GM12878 (cell line): ENCODE data around the gene LHFPL2. TPM values are rescaled to one million over a fixed set of nuclear protein-coding genes. Genes with fewer than 3 reads are reported as not detected.

Source experiments
- ATAC-seq: fragments of 200-7000 bp; cut with Tn5 transposase; 3 replicates; pipeline ENCODE4 v1.9.1; 2020; ENCODE audit warnings: mild to moderate bottlenecking, moderate library complexity
- BruUV-seq: library from RNA; stranded (reverse); fragments of 400-500 nt; replicated peaks from 2 replicates; lab custom pipeline; 2021; lab: Mats Ljungman, UMichigan
- CTCF ChIA-PET: fragments of 300-600 bp; sonication (Branson Sonifier 250); formaldehyde crosslinking; extraction: SDS; loops from one replicate; lab custom pipeline; 2021; ENCODE audit warnings: inconsistent platforms; lab: Yijun Ruan, JAX
- POLR2A ChIA-PET: fragments of 350-600 bp; formaldehyde crosslinking; extraction: SDS; loops from one replicate; lab custom pipeline; 2021; ENCODE audit warnings: inconsistent platforms; lab: Charles Lee
- RAD21 ChIA-PET: fragments of 300-600 bp; sonication (Branson Sonifier 250); formaldehyde crosslinking; loops from one replicate; lab custom pipeline; 2023; ENCODE audit warnings: antibody characterized with exemption; ENCODE audit not compliant: unreplicated experiment; lab: Charles Lee
- SMC1A ChIA-PET: fragments of 300-600 bp; sonication (Branson Sonifier 250); formaldehyde crosslinking; loops from one replicate; lab custom pipeline; 2023; ENCODE audit not compliant: unreplicated experiment, uncharacterized antibody; lab: Charles Lee
- DNase-seq: peaks from one replicate; pipeline ENCODE4 v3.0.0-alpha.2; 2011; ENCODE audit warnings: low read depth, low spot score
- FAIRE-seq: peaks from 3 replicates; lab custom pipeline; 2011; peaks lifted over from hg19 to GRCh38; lab: Jason Lieb, UNC
- H2AFZ ChIP-seq: 2 replicates; pipeline ENCODE4 v1.6.0; 2011; ENCODE audit warnings: low read depth, low read length, control low read depth; ENCODE audit not compliant: control insufficient read depth
- H3K27ac ChIP-seq: 2 replicates; pipeline ENCODE4 v1.5.1; 2011; ENCODE audit warnings: control low read depth; ENCODE audit not compliant: control insufficient read depth, insufficient read depth
- H3K27me3 ChIP-seq, 2 experiments: replicated peaks in 1 of 2; 2 replicates each; pipeline versions ENCODE4 v1.6.0 to v1.6.1; 2011; ENCODE audit warnings: low read length in 1 of 2; ENCODE audit not compliant: control insufficient read depth in 2 of 2, insufficient read depth in 2 of 2
- H3K36me3 ChIP-seq, 2 experiments: 2 replicates each; pipeline ENCODE4 v1.5.1; 2011; ENCODE audit warnings: low read length in 1 of 2; ENCODE audit not compliant: control insufficient read depth in 2 of 2, insufficient read depth in 2 of 2
- H3K4me1 ChIP-seq: 2 replicates; pipeline ENCODE4 v1.6.1; 2011; ENCODE audit warnings: mild to moderate bottlenecking, low read length, moderate library complexity, mixed read lengths; ENCODE audit not compliant: control insufficient read depth, insufficient read depth
- H3K4me2 ChIP-seq: 2 replicates; pipeline ENCODE4 v1.6.0; 2011; ENCODE audit warnings: control low read depth; ENCODE audit not compliant: control insufficient read depth, insufficient read depth
- H3K4me3 ChIP-seq: fragments of 200-600 bp; sonication (generic); 2 replicates; pipeline ENCODE4 v1.5.1; 2016
- H3K79me2 ChIP-seq: 2 replicates; pipeline ENCODE4 v1.6.0; 2011; ENCODE audit warnings: low read length; ENCODE audit not compliant: control insufficient read depth, insufficient read depth
- H3K9ac ChIP-seq: 2 replicates; pipeline ENCODE4 v1.8.0; 2011; ENCODE audit warnings: low read length, control low read depth, mixed read lengths; ENCODE audit not compliant: control insufficient read depth, insufficient read depth
- H3K9me3 ChIP-seq: replicated peaks from 3 replicates; pipeline ENCODE4 v1.5.1; 2011; ENCODE audit warnings: mild to moderate bottlenecking, low read length; ENCODE audit not compliant: control insufficient read depth, insufficient read depth
- H4K20me1 ChIP-seq: 2 replicates; pipeline ENCODE4 v1.6.0; 2011; ENCODE audit not compliant: control insufficient read depth, insufficient read depth
- JUND ChIP-seq: IDR thresholded peaks from 2 replicates; pipeline ENCODE4 v1.6.1; 2012; ENCODE audit warnings: low read depth, mild to moderate bottlenecking, low read length, improper control_type of control experiment, moderate library complexity
- RAD21 ChIP-seq: IDR thresholded peaks from 2 replicates; pipeline ENCODE4 v1.6.1; 2011; ENCODE audit warnings: mild to moderate bottlenecking, low read depth, low read length, moderate library complexity; ENCODE audit not compliant: insufficient read depth
- SMC3 ChIP-seq: IDR thresholded peaks from 2 replicates; pipeline ENCODE4 v1.6.1; 2011; ENCODE audit warnings: low read length, improper control_type of control experiment, borderline replicate concordance
- WGBS: methylation state at CpG from one replicate; pipeline ENCODE4 v1.1.6; 2016; ENCODE audit warnings: low lambda C conversion rate; ENCODE audit not compliant: insufficient replicate concordance, insufficient coverage; ENCODE audit errors: missing lambda C conversion rate; 5-methylcytosine and 5-hydroxymethylcytosine counted together
- in situ Hi-C: fragments of 300-500 bp; cut with MboI; formaldehyde crosslinking; loops from 9 replicates; pipeline ENCODE4 v1.14.3; 2018; ENCODE audit warnings: mixed read lengths
- intact Hi-C: fragments of 100-400 bp; cut with micrococcal nuclease; formaldehyde crosslinking; loops from one replicate; pipeline ENCODE4 v1.14.2; 2022; ENCODE audit not compliant: unreplicated experiment
- polyA plus RNA-seq, 11 experiments: library from polyadenylated mRNA; depleted of rRNA in 4 of 11; unstranded in 6 of 11; stranded (reverse) in 5 of 11; fragments of >200 nt; fragmentation: Nextera tagmentation in 4 of 11; fragmentation: Illumina TruSeq in 1 of 11; extraction: Ambion mirVana in 4 of 11; extraction: Trizol in 1 of 11; gene quantifications; 1 replicate in 1 of 11; 2 replicates in 10 of 11; pipeline versions ENCODE4 v1.2.1 to v1.2.3, GENCODE V29; 2011 to 2016; ENCODE audit warnings: inconsistent platforms in 2 of 11, missing spikeins in 2 of 11, low read depth in 1 of 11
- total RNA-seq, 4 experiments: library from RNA; depleted of rRNA in 3 of 4; stranded (reverse); fragments of >200 nt in 3 of 4; fragmentation: Illumina TruSeq in 1 of 4; extraction: Trizol in 1 of 4; gene quantifications; 2 replicates each; pipeline versions ENCODE4 v1.2.1 to v1.2.3, GENCODE V29; 2013 to 2021
- TF ChIP-seq, protein P1 (sequence below), 3 experiments: IDR thresholded peaks in 2 of 3; conservative IDR thresholded peaks in 1 of 3; 2 replicates each; pipeline ENCODE4 v1.5.1; 2011; ENCODE audit warnings: low read depth in 3 of 3, low read length in 3 of 3, mild to moderate bottlenecking in 3 of 3, control low read depth in 2 of 3, moderate library complexity in 2 of 3, inconsistent platforms in 1 of 3, mixed read lengths in 1 of 3; ENCODE audit not compliant: control insufficient read depth in 2 of 3, insufficient read depth in 1 of 3; ENCODE audit errors: extremely low read depth in 1 of 3

The LHFPL2 gene
- total and polyA plus RNA-seq, 10 of the 15 experiments (the other 5 are each of a cell fraction or from before 2014, with no cell fraction given), result 4.1 to 21.8 (median 12.5) TPM

GRCh38 chr5:78467752-78468357, 180.7 kb downstream of the LHFPL2 start:
- no peak overlapping the region for H3K27ac ChIP-seq
- RAD21 ChIA-PET, result interaction anchor here (0.6 to 3.0 kb wide), 19 partner anchors 9 to 665 kb away, joined by 3 to 18 read pairs (median 3); partner anchors contain the start of genes AP3B1 and SCAMP1
- peak; percentile 92 for FAIRE-seq
- no peak overlapping the region for H2AFZ ChIP-seq
- peak; percentile 3 for DNase-seq
- CTCF ChIA-PET, result interaction anchor here (0.6 to 4.3 kb wide), 70 partner anchors 9 to 665 kb away, joined by 3 to 42 read pairs (median 4); partner anchors contain the start of genes AP3B1 and SCAMP1
- SMC1A ChIA-PET, result interaction anchor here (0.6 to 2.8 kb wide), 33 partner anchors 8 to 676 kb away, joined by 3 to 14 read pairs (median 4); no protein-coding TSS in a partner anchor
- in situ Hi-C loops, result no loop called here
- BruUV-seq, result no TSS peak
- no peaks in the 10 kb centered on the region for H3K79me2 ChIP-seq
- TF ChIP-seq, protein P1, sequence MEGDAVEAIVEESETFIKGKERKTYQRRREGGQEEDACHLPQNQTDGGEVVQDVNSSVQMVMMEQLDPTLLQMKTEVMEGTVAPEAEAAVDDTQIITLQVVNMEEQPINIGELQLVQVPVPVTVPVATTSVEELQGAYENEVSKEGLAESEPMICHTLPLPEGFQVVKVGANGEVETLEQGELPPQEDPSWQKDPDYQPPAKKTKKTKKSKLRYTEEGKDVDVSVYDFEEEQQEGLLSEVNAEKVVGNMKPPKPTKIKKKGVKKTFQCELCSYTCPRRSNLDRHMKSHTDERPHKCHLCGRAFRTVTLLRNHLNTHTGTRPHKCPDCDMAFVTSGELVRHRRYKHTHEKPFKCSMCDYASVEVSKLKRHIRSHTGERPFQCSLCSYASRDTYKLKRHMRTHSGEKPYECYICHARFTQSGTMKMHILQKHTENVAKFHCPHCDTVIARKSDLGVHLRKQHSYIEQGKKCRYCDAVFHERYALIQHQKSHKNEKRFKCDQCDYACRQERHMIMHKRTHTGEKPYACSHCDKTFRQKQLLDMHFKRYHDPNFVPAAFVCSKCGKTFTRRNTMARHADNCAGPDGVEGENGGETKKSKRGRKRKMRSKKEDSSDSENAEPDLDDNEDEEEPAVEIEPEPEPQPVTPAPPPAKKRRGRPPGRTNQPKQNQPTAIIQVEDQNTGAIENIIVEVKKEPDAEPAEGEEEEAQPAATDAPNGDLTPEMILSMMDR (IDR thresholded peaks at IDR 0.05 in 2 of 3, conservative IDR thresholded peaks at IDR 0.05 in 1 of 3; ENCODE audit: control insufficient read depth in 2 of 3, extremely low read depth in 1 of 3, insufficient read depth in 1 of 3, low read depth in 3 of 3, low read length in 3 of 3), result peak; percentile 55 to 76 (median 64)
- TF ChIP-seq JUND, result no peak
- TF ChIP-seq RAD21, result peak; percentile 76
- TF ChIP-seq SMC3, result peak; percentile 67; the same call in 1 of the 2 replicates
- TF ChIP-seq, all 136 proteins: peak for 3
- H3K9ac ChIP-seq, result no peak overlapping the region
- no peak overlapping the region for H3K4me2 ChIP-seq
- H3K4me1 ChIP-seq, result no peaks in the 10 kb centered on the region
- no peak overlapping the region for H3K4me3 ChIP-seq
- peak; percentile 91 for ATAC-seq
- POLR2A ChIA-PET, result interaction anchor here (0.7 kb wide), 1 partner anchor 70 kb away, joined by 3 read pairs; no protein-coding TSS in a partner anchor
- 24% methylated on average over 3 of the region's 3 CpGs for WGBS
- no peaks in the 10 kb centered on the region for H4K20me1 ChIP-seq
- no peaks in the 10 kb centered on the region for H3K9me3 ChIP-seq
- peaks cover 0 to 6% of the 10 kb centered on the region in 2 experiments; a peak in 2 of 4 replicates for H3K36me3 ChIP-seq
- H3K27me3 ChIP-seq, result no peaks in the 10 kb centered on the region
- intact Hi-C loops, result loop anchor here (5.0 kb wide), 2 partner anchors 106 to 146 kb away; partner anchors contain the start of gene SCAMP1
